ENCODE results near the gene SDK1.
A peak's percentile ranks its signal among the peaks of the same experiment; 100 is the strongest.
"Not testable (repeated sequence)": the region's sequence is repeated elsewhere in the genome, so short reads cannot be mapped to it uniquely, and the experiment has no call there.

The SDK1 gene

DNA sequence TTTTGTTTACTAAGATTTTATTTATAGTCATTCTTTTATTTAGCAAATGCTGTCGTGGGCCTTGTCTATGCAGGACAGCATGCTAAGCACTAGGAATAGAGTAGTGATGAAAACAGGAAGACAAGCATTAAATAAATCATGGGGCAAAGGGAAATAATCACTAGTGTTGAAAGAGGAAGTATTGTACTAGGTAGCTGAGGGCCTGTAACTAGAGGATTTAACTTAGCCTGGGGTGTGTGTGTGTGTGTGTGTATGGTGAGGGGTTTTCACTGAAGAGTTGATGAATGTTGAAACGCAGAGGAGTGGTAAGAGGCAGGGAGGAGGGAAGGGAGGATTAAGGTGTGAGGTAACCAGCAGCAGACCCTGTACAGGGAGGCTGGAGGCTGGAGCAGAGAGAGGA lies 446.4 kb downstream of the SDK1 start:
- peak; percentile 95 for DNase-seq

DNA sequence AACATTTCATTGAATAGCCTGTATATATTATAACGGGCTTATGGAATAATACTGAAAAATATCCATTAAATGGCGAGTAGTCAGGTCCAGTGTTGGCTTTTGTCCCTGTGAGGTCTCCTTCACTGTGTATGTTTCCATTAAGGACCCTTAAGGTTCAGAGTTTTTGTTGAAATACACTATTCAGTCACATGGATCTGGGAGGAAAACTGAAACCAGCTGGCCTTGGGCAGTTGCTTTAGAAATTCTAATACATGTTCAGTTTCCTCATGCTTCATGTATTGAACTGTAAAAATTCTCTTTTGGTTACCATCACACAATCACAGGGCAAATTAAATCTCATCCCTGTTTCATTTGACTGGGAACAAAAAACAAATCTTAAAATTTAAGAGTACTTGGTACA lies 447.3 kb downstream of the SDK1 start:
- no peak for DNase-seq

DNA sequence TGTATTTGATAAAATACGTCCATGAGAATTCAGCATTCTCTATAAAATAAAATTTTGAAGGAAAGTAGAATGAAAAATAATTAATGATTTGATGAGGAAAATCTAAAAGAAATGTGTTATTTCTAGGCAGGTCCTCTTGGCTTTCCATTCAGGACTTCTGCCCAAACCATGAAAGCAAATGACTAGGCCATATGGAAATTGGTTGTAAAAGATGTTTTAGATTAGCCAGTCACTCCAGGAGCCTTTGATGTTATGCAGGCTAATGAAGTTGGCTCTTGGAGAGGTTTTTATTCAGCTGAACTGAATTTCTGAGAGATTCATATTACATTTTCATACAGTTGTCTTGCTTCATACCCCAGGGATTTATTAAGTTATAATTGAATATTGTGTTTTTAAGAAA lies 452.8 kb downstream of the SDK1 start:
- DNase-seq, result no peak

DNA sequence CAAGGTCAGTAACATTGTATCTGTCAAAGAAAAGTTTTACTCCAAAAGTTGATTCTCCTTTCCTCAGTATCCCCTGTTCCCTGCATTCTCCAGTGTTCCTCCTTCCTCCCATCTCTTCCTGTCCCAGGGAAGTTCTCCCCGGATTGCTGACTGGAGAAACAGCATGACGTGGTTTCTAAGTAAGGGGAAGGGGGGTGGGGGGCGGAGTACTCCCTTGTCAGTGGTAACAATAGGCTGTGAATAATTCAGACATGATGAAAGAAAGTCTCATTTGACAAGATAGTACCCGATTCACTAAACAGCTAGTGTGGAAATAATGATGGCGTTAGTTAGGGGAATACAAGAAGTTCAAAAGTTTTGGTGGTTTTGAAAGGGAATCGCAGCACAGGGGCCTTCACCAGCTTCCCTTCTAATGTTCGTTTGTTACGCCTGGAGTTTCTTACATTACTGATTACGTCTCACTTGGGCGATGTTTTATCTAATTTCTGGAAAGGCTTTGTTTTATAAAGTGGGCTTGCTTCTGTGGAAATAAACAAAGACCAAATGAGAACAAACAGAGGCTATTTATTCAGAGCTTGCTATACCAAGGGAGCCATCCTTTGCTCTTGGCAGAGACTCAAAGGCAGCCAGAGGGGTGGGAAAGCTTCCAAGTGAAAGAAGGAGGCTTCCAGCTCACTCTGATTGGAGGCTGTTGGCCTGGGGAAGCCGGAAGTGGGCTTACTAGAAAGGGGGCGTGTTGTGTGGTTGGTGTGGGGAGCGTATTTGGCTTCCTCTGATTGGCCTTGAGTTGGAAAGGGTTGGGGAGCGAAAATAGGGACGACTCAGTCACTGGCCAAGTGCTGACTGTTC lies 453.7 kb downstream of the SDK1 start:
- peak; percentile 12 for DNase-seq

DNA sequence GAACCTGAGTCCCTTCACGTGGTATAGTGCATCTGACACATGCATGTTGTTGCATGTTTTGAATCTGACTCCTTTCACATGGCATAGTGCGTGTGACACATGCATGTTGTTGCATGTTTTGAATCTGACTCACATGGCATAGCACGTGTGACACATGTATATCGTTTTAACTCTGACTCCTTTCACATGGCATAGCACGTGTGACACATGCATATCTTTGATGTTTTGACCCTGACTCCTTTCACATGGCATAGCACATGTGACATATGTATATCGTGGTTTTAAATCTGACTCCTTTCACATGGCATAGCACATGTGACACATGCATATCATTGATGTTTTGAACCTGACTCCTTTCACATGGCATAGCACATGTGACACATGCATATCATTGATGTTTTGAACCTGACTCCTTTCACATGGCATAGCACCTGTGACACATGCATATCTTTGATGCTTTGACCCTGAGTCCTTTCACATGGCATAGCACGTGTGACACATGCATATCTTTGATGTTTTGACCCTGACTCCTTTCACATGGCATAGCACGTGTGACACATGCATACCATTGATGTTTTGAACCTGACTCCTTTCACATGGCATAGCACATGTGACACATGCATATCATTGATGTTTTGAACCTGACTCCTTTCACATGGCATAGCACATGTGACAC lies 454.9 kb downstream of the SDK1 start:
- not testable (repeated sequence) for DNase-seq

DNA sequence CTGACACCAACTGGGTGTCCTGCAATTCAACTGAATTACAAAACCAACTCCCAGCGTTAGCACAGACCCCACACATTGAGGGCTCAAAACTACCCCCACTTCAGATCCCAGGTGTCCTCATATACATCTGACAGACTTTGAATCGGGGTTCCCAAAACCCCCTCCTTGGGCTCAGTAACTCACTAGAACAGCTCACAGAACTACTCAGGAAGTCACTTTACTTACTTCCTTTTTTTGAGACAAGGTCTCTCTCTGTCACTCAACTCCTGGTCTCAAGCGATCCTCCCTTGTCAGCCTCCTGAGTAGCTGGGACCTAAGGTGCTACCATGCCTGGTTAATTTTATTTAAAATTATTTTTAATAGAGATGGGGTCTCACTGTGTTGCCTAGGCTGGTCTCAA lies 456.0 kb downstream of the SDK1 start:
- peak; percentile 32 for DNase-seq

DNA sequence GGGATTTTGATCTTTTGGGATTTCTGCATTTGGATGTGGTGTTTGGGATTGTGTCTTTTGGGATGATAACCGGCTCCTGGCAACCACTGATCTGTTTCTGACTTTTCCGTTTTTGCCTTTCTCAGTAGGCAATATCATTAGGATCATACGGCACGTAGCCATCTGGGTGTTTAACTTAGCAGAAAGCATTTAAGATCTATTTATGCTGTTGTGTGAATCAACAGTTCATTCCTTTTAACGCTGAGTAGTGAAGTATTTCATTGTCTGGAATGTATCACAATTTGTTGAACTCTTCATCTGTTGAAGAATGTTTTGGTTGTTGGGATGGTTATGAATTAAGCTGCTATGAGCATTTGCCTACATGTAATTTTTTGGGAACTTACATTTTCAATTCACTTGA lies 459.6 kb downstream of the SDK1 start:
- DNase-seq, result no peak

DNA sequence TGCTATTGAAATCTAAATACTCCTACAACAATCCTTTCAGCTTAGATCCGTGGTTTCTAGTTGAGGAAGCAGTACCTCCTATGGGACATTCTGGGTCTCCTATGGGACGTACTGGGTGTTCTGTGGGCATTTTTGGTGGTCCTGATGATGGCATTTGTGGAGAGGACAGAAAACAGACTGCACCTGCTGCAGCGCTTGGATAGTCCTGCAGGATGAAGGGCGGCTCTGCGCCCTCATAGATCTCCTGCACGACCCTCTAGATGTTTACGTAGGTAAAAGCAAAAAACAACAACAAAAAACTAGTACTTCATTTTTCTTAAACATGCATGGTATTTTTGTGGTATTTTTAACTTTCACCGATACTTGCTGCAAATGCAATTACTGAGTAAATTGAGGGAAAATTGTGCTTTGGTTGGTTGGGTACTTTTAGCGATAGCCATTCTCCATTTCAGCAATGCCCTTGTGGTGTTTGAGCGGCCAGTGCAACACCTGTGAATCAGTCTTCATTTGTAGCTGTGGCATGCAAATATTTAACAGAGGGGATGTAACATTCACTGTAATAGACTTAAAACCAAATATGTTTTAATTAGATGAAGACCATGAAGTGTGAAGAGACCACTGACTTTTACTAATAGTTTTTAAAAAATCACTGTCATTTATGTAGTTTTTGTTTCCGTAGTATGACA lies 461.2 kb downstream of the SDK1 start:
- no peak for DNase-seq

DNA sequence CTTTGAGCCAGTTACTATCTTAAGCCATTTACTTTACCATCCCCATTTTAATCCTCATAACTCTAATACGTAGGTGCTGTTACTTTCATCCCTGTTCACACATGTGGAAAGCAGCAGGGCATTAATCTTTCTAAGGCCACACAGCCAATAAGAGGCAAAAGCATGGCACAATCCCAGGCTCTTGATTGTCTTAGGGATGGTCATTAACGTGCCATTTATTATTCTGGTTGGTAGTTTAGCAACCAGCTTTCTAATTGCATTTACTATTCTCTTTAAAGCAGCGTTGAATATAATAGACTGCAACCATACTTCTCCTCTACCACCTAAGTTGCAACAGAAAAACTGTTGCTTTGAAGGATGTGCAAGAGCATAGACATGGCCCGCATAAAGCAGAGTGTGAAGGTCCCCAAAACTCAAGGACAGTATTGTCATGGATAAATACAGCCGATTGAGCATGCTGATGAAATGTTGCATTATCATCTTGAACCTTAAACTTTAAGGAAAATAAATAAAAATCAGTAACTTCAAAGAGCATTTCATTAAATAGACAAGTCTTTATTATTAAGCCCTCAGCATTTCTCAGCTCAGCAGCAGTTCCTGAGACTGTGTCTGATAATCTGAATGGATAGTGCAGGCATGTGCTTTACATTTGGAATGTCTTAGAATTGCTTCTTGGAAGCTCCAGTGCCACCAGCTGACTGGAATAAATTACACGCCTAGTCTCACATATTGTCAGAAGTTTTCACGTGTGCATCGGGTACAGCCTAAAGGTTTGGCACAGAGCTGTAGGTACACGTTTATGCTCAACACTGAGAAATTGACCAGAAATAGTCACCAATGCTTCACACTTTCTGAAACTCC lies 467.1 kb downstream of the SDK1 start:
- no peak for DNase-seq

DNA sequence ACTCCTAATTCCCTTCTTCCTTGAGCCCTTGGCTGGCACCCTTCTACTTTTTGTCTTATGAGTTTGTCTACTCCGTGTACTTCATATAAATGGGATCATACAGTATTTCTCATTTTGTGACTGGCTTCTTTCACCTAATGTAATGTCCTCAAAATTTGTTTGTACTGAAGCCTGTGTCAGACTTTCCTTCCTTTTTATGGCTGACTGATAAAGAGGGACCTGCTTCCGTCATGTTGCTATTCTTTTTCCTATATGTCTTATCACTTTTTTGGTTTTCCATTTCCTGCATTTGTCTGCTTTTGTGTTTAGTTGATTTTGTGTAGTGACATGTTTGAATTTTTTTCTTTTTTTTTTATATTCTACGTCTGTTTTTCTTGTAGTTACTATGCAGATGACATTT lies 470.9 kb downstream of the SDK1 start:
- no peak for DNase-seq

DNA sequence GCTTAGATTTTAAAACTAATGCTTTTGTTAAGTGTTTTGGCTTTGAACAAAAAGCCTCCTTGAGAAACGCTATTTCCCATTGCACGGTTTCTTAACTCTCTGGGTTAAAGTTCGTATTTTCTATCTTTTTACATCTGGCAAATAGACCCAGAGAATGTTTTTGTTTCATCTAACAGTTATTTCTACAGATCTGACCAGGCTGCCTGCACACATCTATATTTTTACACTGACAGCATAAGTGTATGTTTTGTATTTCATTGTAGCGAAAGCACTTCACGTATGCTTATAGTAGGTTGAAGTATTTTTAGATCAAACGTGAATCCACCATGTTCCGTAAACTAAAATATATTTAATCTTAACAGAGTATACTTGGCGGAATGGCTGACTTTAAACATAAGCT lies 477.3 kb downstream of the SDK1 start:
- DNase-seq, result no peak

DNA sequence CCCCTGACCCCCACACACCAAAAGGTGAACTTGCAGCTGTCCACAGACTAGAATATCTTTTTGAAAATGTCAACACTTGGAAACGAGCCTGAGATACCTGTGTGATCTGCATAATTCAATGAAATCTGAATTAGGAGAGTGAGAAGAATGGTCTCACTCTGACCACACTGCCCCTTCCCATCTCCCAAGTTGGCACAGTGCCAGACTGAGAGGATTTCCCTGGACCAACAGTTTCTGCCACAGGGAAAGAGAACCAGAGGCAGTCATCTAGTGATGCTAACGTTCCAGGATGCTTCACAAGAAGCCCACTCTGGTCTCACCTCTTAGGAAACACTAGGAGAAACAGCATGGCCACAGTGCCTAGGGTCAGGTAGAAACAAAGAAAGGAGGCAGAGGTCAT lies 479.0 kb downstream of the SDK1 start:
- DNase-seq, result no peak

DNA sequence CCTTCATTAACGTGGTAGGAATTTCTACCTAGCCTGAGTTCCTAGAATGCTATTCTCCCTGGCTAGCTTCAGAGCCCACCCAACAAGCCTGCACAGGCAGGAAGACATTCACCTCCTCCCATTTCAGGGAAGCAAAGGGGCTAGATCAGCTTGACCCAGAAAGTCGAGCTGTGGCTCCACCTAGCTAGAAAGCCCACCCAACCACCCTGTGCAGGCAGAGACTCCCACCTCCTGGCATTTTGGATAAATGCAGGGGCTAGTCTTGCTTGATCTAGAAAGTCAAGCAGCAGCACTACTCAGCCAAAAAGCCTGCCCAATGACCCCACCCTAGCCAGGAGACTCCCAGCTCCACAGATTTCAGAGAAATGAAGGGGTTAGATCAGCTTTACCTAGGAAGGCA lies 479.5 kb downstream of the SDK1 start:
- DNase-seq, result no peak

DNA sequence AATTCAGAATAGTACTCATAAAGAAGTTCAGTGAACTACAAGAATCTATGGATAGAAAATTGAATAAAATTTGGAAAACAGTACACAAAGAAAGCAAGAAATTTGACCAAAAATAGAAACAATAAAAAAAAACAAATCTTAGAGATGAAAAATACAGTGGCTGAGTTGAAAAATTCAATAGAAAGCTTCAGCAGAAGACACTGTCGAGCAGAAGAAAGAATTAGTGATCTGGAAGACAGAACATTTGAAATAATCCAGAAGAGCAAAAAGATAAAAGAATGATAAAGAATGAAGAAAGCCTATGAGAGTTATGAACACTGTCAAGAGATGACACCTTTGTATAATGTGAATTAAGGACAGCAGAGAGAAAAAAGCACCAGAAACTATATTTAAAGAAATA lies 480.6 kb downstream of the SDK1 start:
- no peak for DNase-seq

DNA sequence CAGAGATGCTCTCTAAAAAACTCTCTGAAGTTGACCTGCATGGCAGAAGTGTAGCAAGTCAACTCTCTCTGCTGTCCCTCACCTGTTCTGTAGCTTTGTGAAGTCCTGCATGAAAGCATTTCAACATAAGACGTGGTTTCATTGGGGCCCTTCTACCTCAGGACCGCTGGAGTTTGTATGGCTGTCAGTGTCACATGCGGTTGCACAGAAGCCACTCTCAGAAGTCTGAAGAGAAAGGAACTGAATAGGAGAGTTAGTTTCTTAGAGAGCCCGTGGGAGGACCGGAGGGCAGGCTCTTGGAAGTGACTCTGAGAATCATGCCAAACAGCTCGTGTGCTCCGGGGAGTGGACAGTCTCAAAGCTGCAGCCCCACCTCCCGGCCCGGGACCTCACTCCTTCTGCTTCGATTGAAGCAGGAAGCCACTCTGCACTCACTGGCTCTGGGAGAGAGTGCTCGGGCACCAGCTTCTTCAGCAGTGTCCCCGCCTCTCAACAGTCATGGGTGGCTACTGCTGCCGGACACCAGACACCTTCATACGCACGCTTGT lies 486.7 kb downstream of the SDK1 start:
- no peak for DNase-seq

DNA sequence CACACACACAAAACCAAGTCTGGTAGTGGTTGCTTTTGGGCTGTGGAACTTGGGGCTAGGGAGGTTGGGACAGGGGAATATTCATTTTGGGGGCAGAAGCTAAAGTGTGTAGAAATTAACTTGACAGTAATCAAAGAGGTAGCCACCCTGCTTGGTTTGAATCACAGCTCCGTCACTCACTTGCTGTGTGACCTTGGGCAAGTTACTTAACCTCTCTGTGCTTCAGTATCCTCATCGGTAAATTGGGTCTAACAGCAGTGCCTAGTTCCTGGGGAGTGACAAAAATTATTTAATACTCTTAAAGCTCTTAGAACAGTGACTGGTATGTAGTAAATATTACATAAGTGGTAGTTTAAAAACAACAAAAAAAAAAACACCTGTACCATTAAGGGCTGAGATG lies 489.8 kb downstream of the SDK1 start:
- DNase-seq, result no peak

DNA sequence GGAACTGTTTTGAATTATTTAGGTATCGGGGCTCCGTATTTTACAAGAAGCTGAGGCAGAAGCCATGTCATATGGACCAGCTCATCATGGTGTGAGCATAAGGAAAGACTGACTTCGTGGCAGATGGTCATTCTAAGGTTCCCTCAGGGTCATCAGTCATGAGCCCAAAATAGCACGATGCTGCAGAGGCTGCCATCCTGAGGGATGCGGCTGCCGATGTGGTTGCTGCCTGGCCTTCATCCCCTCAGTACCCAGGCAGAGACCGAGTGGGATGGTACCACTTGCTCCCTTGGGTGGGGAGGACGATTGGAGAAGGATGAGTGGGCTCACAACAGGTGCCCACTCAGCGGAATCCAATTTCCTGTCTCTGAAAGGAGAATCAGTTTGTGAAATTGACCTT lies 490.3 kb downstream of the SDK1 start:
- DNase-seq, result no peak

DNA sequence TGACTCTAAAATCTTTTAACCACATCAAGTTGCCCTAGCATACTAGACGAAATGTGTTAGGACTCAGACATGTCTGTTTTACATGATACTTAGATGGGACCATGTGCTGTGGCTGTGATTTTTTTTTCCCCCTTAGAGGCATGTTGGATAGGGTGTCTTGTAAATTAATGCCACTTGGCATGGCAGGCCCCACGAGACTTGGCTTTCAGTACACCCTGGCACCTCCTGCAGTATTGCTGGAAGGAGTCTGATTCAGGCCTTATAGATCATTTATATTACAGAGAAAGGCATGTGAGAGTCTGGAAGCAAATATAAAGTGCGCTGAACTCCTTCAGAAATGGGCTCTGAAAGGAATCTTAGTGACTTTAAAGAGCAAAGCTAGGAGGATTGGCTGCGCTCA lies 494.1 kb downstream of the SDK1 start:
- DNase-seq, result no peak

DNA sequence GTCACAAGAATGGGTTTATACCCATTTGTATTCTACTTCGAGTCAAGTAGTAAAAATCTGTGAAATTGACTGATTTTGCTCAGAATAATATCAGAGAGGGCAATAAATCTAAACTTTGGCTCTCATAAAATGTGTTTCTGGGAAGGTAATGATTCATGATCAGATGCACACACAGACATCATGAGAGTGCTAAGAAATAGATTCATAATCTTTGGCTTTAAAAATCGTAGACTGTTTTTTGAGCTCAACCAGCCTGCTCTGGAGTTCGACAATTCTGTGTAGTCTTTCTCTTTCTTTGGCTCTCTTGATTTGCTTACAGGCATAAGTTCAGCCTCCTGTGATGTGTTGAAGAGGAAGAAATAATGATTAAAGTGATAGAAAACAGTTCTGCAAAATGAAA lies 494.7 kb downstream of the SDK1 start:
- no peak for DNase-seq

DNA sequence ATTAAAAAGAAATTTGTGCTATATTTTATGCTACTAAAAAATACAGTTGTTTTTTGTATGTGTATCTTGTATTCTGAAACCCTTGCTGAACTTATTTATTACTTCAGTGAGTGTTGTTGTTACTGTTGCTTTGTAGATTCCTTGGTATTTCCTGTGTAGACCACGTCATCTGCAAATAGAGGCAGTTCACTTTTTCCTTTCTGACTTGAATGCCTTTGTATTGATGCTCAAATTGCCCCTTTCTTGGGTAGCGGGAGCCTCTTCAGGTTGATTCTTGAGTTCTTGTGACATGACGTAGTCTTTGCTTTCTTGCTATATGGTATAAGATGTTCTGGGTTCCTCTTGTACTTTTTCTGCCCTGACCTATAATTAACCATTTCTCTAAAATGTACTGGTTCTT lies 504.1 kb downstream of the SDK1 start:
- DNase-seq, result no peak

DNA sequence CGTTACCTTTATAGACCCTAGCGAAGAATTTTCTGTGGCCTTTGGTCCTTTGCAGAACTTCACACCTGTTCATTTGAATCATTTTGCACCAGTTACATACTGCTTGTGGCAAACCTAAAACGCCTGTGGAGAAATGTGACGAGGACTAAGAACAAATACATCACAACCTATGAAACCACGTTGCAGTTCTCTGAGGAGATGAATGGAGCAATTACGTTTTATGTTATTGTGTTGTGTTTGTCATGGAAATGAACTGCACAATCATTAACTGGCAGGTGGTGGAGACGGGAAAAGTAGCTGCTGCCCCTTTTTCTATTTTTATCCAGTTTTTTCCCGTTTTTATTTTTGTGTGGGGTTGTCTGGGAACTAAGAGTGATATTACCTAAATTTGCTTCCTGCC lies 505.5 kb downstream of the SDK1 start:
- DNase-seq, result no peak

DNA sequence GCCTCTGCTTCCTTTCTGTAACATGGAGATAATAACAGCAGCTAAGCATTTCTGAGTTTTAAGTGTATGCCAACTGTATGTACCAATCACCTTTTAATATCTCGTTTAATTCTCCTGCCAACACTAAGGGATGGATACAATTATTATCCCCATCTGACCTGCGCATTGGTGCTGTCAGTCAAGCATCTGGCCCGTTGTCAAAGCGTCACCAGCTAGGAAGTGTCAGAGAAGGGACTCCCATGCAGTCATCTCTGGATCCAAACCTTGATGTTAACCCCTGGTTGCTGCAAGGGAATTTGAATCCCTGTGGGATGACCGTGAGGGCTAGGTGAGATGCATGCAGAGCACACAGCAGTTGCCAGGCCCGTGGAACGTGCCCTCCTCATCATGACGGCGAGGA lies 506.8 kb downstream of the SDK1 start:
- DNase-seq, result no peak

DNA sequence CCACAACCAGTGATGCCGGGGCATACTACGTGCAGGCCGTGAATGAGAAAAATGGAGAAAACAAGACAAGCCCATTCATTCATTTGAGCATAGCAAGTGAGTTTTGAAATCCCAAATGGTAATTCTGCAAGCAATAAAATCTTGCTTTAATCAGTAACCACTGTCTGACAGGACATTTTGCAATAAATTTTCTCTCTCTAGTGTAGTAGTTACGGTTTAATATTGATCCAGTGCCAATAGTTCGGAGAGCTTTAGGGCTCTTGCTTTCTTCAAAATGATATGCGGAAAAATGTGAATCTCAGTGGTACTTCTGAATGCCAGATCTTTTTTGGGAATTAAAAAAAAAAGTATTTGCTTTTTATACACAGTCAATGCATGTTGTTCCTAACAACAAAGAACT lies 520.4 kb downstream of the SDK1 start:
- DNase-seq, result no peak
